CD4-positive, alpha-beta T cell (primary cell): ENCODE measurements around the gene MLLT1. TPM values are rescaled to one million over a fixed set of nuclear protein-coding genes. Genes with fewer than 3 reads are reported as not detected.

Experiments used
- ATAC-seq: fragments of 200-7000 bp; cut with Tn5 transposase; one replicate; pipeline ENCODE4 v1.10.0; 2022; ENCODE audit warnings: mild to moderate bottlenecking; ENCODE audit not compliant: poor library complexity
- CTCF ChIA-PET: fragments of 350-600 bp; sonication (Branson Sonifier 250); formaldehyde crosslinking; loops from one replicate; lab custom pipeline; 2021; ENCODE audit warnings: antibody characterized with exemption, inconsistent platforms; lab: Charles Lee
- POLR2A ChIA-PET: fragments of 350-600 bp; sonication (Branson Sonifier 250); formaldehyde crosslinking; loops from one replicate; lab custom pipeline; 2021; ENCODE audit warnings: antibody characterized with exemption, inconsistent platforms; lab: Charles Lee
- DNase-seq, 14 experiments: peaks; one replicate each; pipeline ENCODE4 v3.0.0-alpha.2; 2013 to 2020; ENCODE audit warnings: mixed read lengths in 2 of 14
- H3K27ac ChIP-seq, 2 donors: one replicate each; pipeline versions ENCODE4 v1.5.1 to v1.7.0; 2013; ENCODE audit warnings: low read length in 2 of 2, low read depth in 1 of 2, mild to moderate bottlenecking in 1 of 2
- H3K27me3 ChIP-seq, 2 experiments: 1 replicate in 1 of 2; 2 replicates in 1 of 2; pipeline versions ENCODE4 v1.6.1 to v1.7.0; 2013; ENCODE audit warnings: low read length in 2 of 2, control low read depth in 1 of 2, mild to moderate bottlenecking in 1 of 2, moderate library complexity in 1 of 2; ENCODE audit not compliant: insufficient read depth in 2 of 2, control insufficient read depth in 1 of 2
- H3K36me3 ChIP-seq: one replicate; pipeline ENCODE4 v1.6.1; 2013; ENCODE audit warnings: low read length, control low read depth; ENCODE audit not compliant: insufficient read depth
- H3K4me1 ChIP-seq: one replicate; pipeline ENCODE4 v1.6.1; 2013; ENCODE audit warnings: low read length, control low read depth; ENCODE audit not compliant: insufficient read depth
- H3K4me3 ChIP-seq: one replicate; pipeline ENCODE4 v1.5.1; 2013; ENCODE audit warnings: mild to moderate bottlenecking, low read length, moderate library complexity
- H3K9me3 ChIP-seq, 2 experiments: 1 replicate in 1 of 2; 2 replicates in 1 of 2; pipeline versions ENCODE4 v1.6.1 to v1.7.0; 2013; ENCODE audit warnings: low read length in 2 of 2, mild to moderate bottlenecking in 2 of 2, control low read depth in 1 of 2, moderate library complexity in 1 of 2; ENCODE audit not compliant: control insufficient read depth in 1 of 2, insufficient read depth in 1 of 2
- H3K27ac Mint-ChIP-seq: one replicate; pipeline ENCODE4 v1.8.0; 2020; ENCODE audit warnings: mixed read lengths
- H3K27me3 Mint-ChIP-seq: one replicate; pipeline ENCODE4 v1.8.0; 2021; ENCODE audit warnings: mixed read lengths
- H3K36me3 Mint-ChIP-seq: one replicate; pipeline ENCODE4 v1.8.0; 2021; ENCODE audit warnings: low read depth, mixed read lengths
- H3K4me1 Mint-ChIP-seq: one replicate; pipeline ENCODE4 v1.8.0; 2021; ENCODE audit warnings: low read depth, mixed read lengths
- H3K4me3 Mint-ChIP-seq: one replicate; pipeline ENCODE4 v1.8.0; 2020; ENCODE audit warnings: mild to moderate bottlenecking, mixed read lengths
- H3K9me3 Mint-ChIP-seq: one replicate; pipeline ENCODE4 v1.8.0; 2020; ENCODE audit warnings: mixed read lengths
- intact Hi-C, 2 experiments: fragments of 100-400 bp; cut with DNase I in 1 of 2; cut with micrococcal nuclease in 1 of 2; formaldehyde crosslinking; loops; one replicate each; pipeline versions ENCODE4 v1.15.1 to v1.9.0; 2023 to 2025; cut with DNase I, micrococcal nuclease
- total RNA-seq, 174 experiments: library from RNA in 2 of 174; stranded (reverse) in 2 of 174; gene quantifications; one replicate each; pipeline ENCODE4 v1.2.3 and lab custom pipeline; 2021 to 2026
- TF ChIP-seq, protein P1 (sequence below): fragments of 200-600 bp; IDR thresholded peaks from one replicate; pipeline ENCODE4 v1.8.0; 2022; ENCODE audit warnings: antibody characterized with exemption, mild to moderate bottlenecking

Gene MLLT1
- total RNA-seq, 2 experiments from 2014 or later = 18.3 to 22.1 TPM

DNA sequence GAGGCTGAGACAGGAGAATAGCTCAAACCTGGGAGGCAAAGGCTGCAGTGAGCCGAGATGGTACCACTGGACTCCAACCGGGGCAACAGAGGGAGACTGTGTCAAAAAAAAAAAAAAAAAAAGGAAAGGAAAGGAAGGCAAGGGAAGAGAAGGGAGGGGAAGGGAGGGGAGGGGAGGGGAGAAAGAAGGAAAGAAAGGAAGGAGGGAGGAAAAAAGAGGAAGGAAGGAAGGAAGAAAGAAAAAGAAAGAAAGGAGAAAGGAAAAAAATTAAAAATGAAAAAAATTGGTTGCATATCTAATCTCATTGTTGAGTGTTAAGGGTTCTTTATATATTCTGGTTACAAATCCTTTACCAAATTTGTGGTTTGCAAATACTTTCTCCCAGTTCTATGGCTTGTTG lies 98.7 kb downstream of the MLLT1 start:
- no peaks in the 10 kb centered on the region for H3K36me3 ChIP-seq
- H3K27me3 ChIP-seq = peaks cover 7 to 8% of the 10 kb centered on the region in 2 experiments
- DNase-seq (no peak), ATAC-seq (no peak)
- POLR2A ChIA-PET = interaction anchor here (0.6 kb wide), 1 partner anchor 26 kb away, joined by 3 read pairs; no protein-coding TSS in a partner anchor
- no peak overlapping the region for H3K4me3 ChIP-seq
- Mint-ChIP-seq H3K36me3 (no peaks in the 10 kb centered on the region), H3K27me3 (peaks cover 61% of the 10 kb centered on the region), H3K4me1 (no peaks in the 10 kb centered on the region), H3K9me3 (no peaks in the 10 kb centered on the region), H3K27ac (no peak overlapping the region), H3K4me3 (no peak overlapping the region)
- H3K27ac ChIP-seq = no peak overlapping the region
- no peaks in the 10 kb centered on the region for H3K9me3 ChIP-seq
- intact Hi-C loops = no loop called here
- H3K4me1 ChIP-seq = no peaks in the 10 kb centered on the region
- CTCF ChIA-PET = no interaction called here
- TF ChIP-seq, protein P1, sequence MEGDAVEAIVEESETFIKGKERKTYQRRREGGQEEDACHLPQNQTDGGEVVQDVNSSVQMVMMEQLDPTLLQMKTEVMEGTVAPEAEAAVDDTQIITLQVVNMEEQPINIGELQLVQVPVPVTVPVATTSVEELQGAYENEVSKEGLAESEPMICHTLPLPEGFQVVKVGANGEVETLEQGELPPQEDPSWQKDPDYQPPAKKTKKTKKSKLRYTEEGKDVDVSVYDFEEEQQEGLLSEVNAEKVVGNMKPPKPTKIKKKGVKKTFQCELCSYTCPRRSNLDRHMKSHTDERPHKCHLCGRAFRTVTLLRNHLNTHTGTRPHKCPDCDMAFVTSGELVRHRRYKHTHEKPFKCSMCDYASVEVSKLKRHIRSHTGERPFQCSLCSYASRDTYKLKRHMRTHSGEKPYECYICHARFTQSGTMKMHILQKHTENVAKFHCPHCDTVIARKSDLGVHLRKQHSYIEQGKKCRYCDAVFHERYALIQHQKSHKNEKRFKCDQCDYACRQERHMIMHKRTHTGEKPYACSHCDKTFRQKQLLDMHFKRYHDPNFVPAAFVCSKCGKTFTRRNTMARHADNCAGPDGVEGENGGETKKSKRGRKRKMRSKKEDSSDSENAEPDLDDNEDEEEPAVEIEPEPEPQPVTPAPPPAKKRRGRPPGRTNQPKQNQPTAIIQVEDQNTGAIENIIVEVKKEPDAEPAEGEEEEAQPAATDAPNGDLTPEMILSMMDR = no peak

DNA sequence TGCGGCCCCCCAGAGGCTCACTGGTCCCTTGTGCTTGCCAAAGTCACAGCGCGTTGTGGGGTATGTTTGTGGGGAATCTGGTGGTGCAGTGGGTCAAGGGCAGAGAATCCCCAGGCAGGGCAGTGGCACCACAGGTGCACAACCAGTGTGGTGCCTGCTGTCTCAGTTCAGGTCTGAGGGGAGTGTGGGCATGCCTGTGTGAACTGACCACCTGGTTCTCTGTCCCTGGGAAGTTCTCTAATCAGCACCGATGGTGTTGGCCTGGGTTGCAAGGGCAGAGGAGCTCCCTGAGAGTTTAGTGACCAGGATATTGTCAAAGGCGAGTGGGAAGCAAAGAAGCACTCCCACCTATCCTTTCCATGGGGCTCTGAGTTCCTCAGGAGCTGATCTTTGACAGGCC lies 106.6 kb downstream of the MLLT1 start:
- no peaks in the 10 kb centered on the region for H3K4me1 Mint-ChIP-seq
- no peaks in the 10 kb centered on the region for H3K36me3 ChIP-seq
- TF ChIP-seq, protein P1 = no peak
- H3K27me3 Mint-ChIP-seq = peaks cover 38% of the 10 kb centered on the region
- ChIA-PET POLR2A (no interaction called here), CTCF (no interaction called here)
- DNase-seq (no peak), ATAC-seq (no peak)
- no peaks in the 10 kb centered on the region for H3K27me3 ChIP-seq
- peaks cover 4% of the 10 kb centered on the region for H3K9me3 Mint-ChIP-seq
- no peak overlapping the region for H3K4me3 Mint-ChIP-seq
- H3K9me3 ChIP-seq = no peaks in the 10 kb centered on the region
- H3K4me3 ChIP-seq = no peak overlapping the region
- H3K36me3 Mint-ChIP-seq = no peaks in the 10 kb centered on the region
- no peak overlapping the region for H3K27ac Mint-ChIP-seq
- intact Hi-C loops = no loop called here
- H3K27ac ChIP-seq = no peak overlapping the region
- H3K4me1 ChIP-seq = no peaks in the 10 kb centered on the region

DNA sequence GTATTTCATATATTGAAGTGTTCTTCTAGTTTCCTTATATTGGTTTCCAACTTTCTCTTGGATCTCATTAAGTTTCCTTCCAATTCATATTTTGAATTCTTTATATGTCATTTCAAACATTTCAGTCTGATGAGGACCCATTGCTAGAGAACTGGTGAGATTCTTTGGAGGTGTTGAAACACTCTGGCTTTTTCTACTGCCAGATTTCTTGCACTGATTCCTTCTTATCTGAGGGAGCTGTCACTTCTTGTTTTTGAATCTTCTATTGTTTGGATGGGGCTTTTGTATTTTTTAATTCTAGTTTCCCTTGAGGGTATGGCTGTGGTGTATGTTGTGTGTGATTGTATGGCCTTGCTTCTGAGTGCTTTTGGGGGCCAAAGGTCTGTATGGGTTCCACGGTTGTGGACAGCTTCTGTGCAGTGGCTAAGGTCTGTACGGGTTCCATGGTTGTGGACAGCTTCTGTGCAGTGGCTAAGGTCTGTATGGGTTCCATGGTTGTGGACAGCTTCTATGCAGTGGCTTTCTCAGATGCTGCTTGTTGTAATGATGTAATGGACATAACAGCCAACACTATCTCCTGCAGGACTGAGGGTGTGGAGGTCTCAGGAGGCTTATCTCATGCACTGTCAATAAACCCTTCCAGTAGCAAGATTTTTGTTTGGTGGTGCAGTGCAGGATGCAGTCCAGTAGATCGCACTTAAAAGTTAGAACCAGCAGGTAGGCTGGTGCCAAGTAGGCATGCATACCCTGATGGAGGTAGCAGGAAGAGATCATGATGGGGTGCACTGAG lies 107.5 kb downstream of the MLLT1 start:
- no peak overlapping the region for H3K27ac ChIP-seq
- DNase-seq (no peak), ATAC-seq (no peak)
- TF ChIP-seq, protein P1 = no peak
- peaks cover 33% of the 10 kb centered on the region for H3K27me3 Mint-ChIP-seq
- ChIA-PET POLR2A (no interaction called here), CTCF (no interaction called here)
- intact Hi-C loops = no loop called here
- H3K4me3 ChIP-seq = no peak overlapping the region
- peaks cover 4% of the 10 kb centered on the region for H3K9me3 Mint-ChIP-seq
- no peaks in the 10 kb centered on the region for H3K27me3 ChIP-seq
- H3K36me3 Mint-ChIP-seq = no peaks in the 10 kb centered on the region
- H3K4me1 Mint-ChIP-seq = no peaks in the 10 kb centered on the region
- no peaks in the 10 kb centered on the region for H3K36me3 ChIP-seq
- no peaks in the 10 kb centered on the region for H3K9me3 ChIP-seq
- H3K27ac Mint-ChIP-seq = no peak overlapping the region
- H3K4me1 ChIP-seq = no peaks in the 10 kb centered on the region
- H3K4me3 Mint-ChIP-seq = no peak overlapping the region
